GM18907 (cell line): Measurements from ENCODE around the gene CDH13.

ENCODE experiments used
- ATAC-seq: cut with Tn5 transposase; IDR thresholded peaks from one replicate; pipeline ENCODE4 v1.9.1; 2021; ENCODE audit warnings: mild to moderate bottlenecking, moderate library complexity; ENCODE audit not compliant: unreplicated experiment

The CDH13 gene

GRCh38 chr16:82772215-82772614 is 145.4 kb downstream of the CDH13 start:
- no peak for ATAC-seq

GRCh38 chr16:82773018-82773417 is 146.2 kb downstream of the CDH13 start:
- no peak for ATAC-seq

DNA sequence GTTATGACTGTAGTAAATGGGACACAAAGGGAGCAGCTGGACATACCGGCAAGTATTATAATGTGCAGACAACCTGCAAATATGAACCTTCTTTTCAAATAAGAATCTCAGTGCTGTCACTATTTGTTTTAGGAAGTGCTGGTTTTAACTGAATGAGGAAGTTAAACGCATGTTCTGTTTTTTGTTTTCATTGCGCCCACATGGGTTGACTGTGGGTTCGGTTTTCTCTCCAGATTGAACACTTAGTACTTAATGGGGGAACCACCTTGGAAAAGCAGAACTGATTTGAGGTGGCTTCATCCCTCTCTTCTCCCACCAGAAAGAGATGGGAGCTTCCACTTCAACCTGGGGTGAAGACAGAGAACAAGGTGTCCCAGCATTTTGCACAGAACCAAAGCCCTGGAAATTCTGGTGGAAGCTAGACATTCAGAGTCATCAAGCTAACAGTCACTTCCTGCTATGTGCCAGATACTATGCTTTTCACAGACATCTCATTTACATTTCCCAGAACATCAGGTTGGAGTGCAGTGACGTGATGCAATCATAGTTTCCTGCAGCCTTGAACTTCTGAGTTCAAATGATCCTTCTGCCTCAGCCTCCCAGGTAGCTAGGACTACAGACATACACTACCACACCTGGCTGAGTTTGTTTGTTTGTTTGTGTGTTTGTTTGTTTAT is 149.8 kb downstream of the CDH13 start:
- ATAC-seq, result no peak

DNA sequence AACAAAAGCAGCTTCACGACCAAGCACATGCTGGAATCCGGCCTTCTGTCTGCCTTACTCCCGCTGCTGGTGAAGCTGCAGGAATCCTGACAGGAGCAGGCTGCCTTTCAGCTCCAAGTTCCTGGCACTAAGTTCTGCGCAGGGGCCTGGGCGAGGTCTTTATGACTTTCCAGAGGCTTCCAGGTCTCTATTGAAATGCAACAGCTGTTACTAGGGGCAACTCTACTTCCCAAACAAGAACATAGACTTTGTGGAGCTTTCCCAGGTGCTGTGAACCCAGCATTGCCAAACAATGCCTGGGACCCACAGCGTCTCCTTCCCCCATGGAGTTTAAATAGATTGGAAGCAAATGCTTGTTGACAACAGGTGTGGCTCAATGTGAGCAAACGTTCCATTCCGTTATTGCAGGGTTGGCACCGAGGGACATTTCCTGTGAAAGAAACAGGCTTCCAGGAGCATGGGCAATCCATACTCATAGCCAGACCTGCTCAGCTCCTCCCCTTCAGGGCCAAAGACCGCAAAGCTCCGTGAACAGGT is 156.0 kb downstream of the CDH13 start:
- ATAC-seq, result no peak

DNA sequence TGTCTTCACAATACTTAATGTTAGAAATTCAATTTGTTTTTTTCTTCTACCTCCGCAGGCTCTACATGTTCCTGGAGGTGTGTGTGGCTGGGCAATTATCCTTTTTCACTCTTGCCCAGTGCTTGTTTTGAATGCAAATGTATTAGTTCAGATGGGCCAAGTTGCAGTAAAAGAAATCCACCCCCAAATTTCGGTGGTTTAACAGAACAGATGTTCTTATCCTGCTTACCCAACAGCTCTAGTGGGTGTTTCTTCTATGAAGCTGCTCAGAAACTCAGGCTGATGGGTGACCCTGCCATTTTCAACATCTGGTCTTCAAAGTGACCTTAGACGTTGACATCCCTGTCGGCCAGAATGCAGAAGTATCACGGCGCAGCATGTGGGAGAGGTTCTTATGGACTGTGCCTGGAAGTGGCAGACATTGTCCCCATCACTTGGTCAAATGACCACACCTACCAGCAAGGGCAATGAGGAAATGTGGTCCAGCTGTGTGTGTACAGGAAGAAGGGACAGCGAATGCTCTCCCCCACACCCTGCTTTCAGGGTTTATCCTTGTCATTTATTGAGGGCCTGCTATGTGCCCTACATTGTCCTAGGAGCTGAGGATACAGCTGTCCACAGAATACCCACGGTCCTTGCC is 157.3 kb downstream of the CDH13 start:
- no peak for ATAC-seq

- ATAC-seq, result no peak
Measured at GRCh38 chr16:82784573-82784968, 157.8 kb downstream of the CDH13 start.

- no peak for ATAC-seq
Measured at GRCh38 chr16:82788225-82788624, 161.5 kb downstream of the CDH13 start.

DNA sequence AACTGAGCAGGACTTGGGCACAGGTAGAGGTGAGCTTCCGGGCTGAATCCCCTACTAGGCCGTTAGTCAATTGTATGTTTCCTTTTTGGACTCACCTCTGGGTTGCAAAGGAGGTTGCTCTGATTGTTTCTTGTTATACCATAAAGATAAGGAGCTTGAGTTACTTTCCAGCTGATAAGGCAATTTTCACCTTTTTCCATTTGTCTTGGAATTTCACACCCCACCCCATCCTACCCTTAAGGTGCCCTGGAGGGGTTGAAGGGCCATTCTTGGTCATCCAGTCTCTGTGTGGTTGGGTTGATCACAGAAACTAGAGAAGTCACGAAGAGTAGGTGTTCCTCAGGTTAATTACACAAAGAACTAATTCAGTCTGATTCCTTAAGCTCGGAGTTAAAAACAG is 162.2 kb downstream of the CDH13 start:
- ATAC-seq, result no peak

DNA sequence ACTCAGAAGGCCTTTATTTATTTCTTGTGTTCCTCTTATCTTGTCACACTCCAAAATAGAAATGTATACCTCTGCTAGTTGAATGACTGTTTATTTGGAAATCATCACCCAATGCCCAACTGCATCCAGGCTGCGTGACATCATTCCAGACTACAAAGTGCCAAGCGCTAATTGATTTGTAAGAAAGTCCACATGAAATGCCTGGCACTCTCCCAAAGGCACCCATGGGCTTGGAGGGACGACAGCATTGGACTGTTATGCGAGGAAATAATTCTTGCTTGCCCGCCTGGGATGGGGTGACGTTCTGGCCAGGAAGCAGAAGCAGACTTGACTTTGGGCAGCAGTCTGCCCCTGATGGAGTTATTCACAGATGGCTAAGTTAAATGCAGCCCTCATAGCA is 165.9 kb downstream of the CDH13 start:
- ATAC-seq, result no peak

GRCh38 chr16:82793528-82794245 is 166.9 kb downstream of the CDH13 start:
- no peak for ATAC-seq

DNA sequence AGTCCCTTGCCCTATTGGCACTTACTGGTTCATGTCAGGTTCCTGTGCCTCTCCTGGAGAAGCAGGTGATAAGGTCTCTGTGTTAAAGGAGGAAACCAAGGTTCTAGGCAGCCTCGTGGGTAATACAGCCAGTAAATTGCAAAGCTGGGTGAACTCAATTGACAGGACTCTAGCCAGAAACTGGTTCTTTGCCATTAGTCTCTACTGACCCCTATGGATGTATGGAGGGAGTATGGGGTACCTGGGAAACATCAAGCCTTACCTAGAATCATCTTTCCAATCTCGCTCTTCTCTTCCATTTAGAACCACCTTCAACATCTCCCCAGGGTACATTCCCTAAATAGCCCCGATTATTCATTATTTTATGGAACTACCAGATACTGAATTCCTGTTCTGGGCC is 169.3 kb downstream of the CDH13 start:
- no peak for ATAC-seq

DNA sequence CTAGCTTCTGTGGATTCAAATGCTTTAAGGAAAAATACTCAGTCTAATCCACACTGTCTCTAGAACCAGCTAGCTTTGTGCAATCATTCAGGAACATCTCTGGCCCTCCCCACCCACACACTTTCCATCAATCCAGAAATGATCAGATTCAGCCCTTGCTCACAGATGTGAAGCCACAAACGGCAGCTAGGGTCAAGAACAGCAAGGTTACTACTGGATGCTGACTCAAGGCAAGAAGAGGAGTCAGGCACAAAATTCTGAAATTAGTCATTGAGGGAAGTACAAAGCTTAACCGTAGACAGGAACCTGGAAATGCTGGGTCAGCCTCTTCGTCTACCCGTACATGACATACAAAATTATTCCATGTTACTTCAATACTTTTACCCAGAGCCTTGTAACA is 174.6 kb downstream of the CDH13 start:
- ATAC-seq, result no peak

DNA sequence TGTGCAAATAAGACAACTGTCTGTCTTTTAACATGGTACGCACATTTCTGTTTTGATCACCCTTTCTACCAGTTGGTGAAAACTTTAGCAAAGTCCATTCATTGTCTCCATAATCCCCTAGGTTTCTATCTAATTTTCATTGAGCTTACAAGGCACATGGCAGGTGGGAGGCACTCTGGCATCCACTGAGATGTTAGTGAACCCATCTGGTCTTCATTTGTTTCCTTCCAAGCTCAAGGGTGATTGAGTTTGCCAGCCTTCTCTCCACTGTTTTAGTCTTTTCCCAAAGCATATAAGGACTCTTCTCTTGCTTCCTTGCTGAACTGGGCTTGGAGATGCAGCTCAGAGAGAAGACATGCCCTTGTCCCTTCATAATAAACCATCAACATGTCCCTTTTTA is 179.1 kb downstream of the CDH13 start:
- ATAC-seq, result no peak

- ATAC-seq, result no peak
Measured at GRCh38 chr16:82807311-82807710, 180.5 kb downstream of the CDH13 start.

DNA sequence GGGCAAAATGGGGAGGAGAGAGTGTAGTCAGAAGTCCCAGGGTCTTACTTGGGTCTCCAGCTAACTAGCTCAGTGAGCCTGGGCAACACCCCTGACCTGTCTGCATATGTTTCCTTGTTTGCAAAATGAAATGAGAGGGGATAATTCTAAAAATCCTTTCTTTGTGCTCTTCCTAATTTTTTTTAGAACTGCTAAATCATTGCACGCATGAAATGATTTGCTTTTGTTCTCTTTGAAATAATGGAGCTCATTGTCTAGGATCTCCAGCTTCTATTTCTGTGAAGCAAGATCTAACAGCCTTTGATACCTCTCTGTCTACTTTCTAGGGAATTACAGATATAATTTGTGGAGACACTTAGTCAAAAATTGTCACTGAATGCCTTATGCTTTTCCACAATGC is 181.3 kb downstream of the CDH13 start:
- ATAC-seq, result no peak

GRCh38 chr16:82810077-82810476 is 183.3 kb downstream of the CDH13 start:
- no peak for ATAC-seq

DNA sequence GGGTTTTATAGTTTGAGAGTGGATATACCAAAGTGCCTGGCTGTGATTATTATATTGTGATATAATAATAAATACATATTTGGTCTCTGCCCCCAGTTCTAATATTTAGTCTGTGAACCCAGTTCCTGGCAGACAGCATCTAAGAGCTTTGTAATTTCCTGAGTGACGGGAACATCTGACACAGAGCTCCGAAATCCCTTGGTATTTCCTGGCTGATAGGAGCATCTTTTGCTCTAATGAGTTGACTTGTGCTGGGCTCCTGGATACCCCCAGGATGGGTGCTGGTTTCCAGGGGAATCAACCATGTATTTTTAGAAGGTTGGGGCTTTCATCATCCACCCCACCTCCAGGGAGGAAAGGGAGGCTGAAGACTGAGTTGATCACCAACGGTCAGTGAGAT is 187.3 kb downstream of the CDH13 start:
- no peak for ATAC-seq

DNA sequence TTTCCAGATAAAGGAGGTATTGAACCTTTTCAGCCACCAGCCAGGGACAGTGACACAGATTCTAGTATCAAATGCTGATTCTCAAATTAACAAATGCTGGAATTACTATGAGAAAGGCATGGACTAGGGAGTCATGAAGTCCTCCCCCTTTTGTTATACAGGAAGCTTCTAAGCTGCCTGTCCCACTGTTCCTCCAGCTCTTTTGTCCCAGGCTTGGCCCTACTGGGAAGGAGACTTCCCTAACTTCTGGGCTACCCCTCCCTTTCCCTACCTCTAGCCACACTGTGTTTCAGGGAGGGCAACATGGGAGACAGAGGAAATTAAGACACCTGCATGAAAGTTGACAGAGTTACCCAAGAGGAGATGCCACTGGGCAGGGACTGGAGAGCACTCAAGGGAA is 192.5 kb downstream of the CDH13 start:
- no peak for ATAC-seq

- ATAC-seq, result no peak
Measured at GRCh38 chr16:82820855-82821254, 194.1 kb downstream of the CDH13 start.

DNA sequence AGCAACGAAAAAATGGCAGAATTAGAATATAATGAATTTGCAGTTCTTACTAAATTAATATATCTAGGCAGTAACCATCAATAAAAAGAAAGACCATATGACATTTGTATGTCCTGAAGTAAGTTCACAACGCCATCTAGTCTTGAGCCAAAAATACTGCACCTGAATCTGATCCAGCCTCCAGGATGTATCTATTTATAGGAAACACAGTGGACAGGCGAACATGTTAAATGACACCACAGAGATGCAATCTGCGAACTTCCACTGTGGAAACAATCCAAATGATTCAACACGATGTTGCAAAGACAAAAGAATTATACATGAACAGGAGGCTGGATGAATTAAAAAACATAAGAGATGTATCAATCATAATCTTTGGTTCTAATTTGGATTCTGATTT is 197.6 kb downstream of the CDH13 start:
- ATAC-seq, result no peak

DNA sequence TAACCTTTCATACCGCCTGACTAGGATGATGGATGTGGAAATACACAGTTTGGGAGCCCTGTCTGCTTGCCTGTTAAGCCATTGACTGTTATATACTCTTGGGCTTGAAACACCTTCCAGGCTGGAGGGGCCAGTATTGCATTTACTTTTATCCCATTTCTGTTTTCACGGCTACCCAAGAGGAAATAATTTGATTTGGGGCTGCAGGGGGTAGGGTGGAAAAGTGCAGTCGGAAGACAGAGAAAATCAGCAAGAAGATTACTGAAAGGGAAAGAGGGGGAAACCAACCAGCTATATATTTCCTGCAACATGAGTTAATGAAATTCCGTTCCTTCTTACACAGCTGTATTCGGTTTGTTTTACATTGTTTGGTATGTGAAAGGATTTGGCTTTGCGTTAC is 202.5 kb downstream of the CDH13 start:
- no peak for ATAC-seq

- ATAC-seq, result no peak
Measured at GRCh38 chr16:82830944-82831343, 204.2 kb downstream of the CDH13 start.
